ENCODE results near the gene FAS. TPM values are rescaled to one million over a fixed set of nuclear protein-coding genes. Genes with fewer than 3 reads are reported as not detected.

Gene FAS
- total RNA-seq, 2 experiments from 2014 or later = 23.8 to 28.2 TPM

DNA sequence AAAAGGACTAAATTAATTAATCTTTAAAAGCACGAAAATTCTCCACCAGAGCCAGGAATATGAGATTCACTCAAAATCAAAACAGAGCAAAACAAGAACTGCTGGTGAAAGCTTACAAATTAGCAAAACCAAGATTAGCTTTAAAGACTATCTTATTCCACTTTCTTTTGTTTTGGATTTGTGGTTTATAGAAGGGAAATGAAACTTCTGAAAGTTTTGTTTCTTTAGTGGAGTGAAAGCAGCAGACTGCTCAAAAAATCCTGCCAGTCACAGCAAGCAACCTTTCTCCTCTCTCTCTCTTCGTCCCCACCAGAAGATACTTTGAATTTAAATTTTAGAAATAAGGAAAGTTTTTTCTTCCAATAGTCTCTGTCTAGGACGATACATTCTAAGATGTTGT is 45.8 kb upstream of the FAS start:
- ChIA-PET CTCF (no interaction called here), POLR2A (interaction anchor here (1.2 kb wide), 1 partner anchor 263 kb away, joined by 3 read pairs; no protein-coding TSS in a partner anchor)
- intact Hi-C loops (cut with DNase I, micrococcal nuclease) = no loop called here
- H3K36me3 ChIP-seq (ENCODE audit: insufficient read depth, low read length) = peaks cover 7% of the 10 kb centered on the region
- Mint-ChIP-seq H3K9me3 (no peaks in the 10 kb centered on the region), H3K27ac (no peak overlapping the region), H3K27me3 (no peaks in the 10 kb centered on the region), H3K4me1 (ENCODE audit: low read depth) (no peaks in the 10 kb centered on the region), H3K36me3 (ENCODE audit: low read depth) (peaks cover 12% of the 10 kb centered on the region), H3K4me3 (no peak overlapping the region)
- H3K27me3 ChIP-seq (ENCODE audit: control insufficient read depth in 1 of 2, insufficient read depth in 2 of 2, low read length in 2 of 2) = no peaks in the 10 kb centered on the region
- H3K4me1 ChIP-seq (ENCODE audit: insufficient read depth, low read length) = no peaks in the 10 kb centered on the region
- no peak for DNase-seq
- H3K4me3 ChIP-seq (ENCODE audit: low read length) = no peak overlapping the region
- TF ChIP-seq, protein P1, sequence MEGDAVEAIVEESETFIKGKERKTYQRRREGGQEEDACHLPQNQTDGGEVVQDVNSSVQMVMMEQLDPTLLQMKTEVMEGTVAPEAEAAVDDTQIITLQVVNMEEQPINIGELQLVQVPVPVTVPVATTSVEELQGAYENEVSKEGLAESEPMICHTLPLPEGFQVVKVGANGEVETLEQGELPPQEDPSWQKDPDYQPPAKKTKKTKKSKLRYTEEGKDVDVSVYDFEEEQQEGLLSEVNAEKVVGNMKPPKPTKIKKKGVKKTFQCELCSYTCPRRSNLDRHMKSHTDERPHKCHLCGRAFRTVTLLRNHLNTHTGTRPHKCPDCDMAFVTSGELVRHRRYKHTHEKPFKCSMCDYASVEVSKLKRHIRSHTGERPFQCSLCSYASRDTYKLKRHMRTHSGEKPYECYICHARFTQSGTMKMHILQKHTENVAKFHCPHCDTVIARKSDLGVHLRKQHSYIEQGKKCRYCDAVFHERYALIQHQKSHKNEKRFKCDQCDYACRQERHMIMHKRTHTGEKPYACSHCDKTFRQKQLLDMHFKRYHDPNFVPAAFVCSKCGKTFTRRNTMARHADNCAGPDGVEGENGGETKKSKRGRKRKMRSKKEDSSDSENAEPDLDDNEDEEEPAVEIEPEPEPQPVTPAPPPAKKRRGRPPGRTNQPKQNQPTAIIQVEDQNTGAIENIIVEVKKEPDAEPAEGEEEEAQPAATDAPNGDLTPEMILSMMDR (IDR thresholded peaks at IDR 0.05) = no peak
- ATAC-seq (ENCODE audit: poor library complexity) = no peak
- H3K9me3 ChIP-seq (ENCODE audit: control insufficient read depth in 1 of 2, insufficient read depth in 1 of 2, low read length in 2 of 2) = no peaks in the 10 kb centered on the region
- no peak overlapping the region for H3K27ac ChIP-seq (ENCODE audit: low read depth in 1 of 2, low read length in 2 of 2)

GRCh38 chr10:88946200-88946599 is 44.4 kb upstream of the FAS start:
- H3K9me3 Mint-ChIP-seq = no peaks in the 10 kb centered on the region
- H3K27ac Mint-ChIP-seq = no peak overlapping the region
- no peaks in the 10 kb centered on the region for H3K9me3 ChIP-seq (ENCODE audit: control insufficient read depth in 1 of 2, insufficient read depth in 1 of 2, low read length in 2 of 2)
- H3K27me3 Mint-ChIP-seq = no peaks in the 10 kb centered on the region
- intact Hi-C loops (cut with DNase I, micrococcal nuclease) = no loop called here
- H3K27me3 ChIP-seq (ENCODE audit: control insufficient read depth in 1 of 2, insufficient read depth in 2 of 2, low read length in 2 of 2) = no peaks in the 10 kb centered on the region
- TF ChIP-seq, protein P1 (IDR thresholded peaks at IDR 0.05) = no peak
- H3K4me1 ChIP-seq (ENCODE audit: insufficient read depth, low read length) = no peaks in the 10 kb centered on the region
- no peak overlapping the region for H3K4me3 Mint-ChIP-seq
- peaks cover 2% of the 10 kb centered on the region for H3K36me3 ChIP-seq (ENCODE audit: insufficient read depth, low read length)
- DNase-seq (no peak), ATAC-seq (ENCODE audit: poor library complexity) (no peak)
- CTCF ChIA-PET = interaction anchor here (0.7 to 1.3 kb wide), 2 partner anchors 11 to 146 kb away, joined by 3 to 4 read pairs; no protein-coding TSS in a partner anchor
- H3K4me3 ChIP-seq (ENCODE audit: low read length) = no peak overlapping the region
- peaks cover 11% of the 10 kb centered on the region for H3K36me3 Mint-ChIP-seq (ENCODE audit: low read depth)
- POLR2A ChIA-PET = interaction anchor here (0.6 kb wide), 1 partner anchor 454 kb away, joined by 3 read pairs; no protein-coding TSS in a partner anchor
- H3K4me1 Mint-ChIP-seq (ENCODE audit: low read depth) = no peaks in the 10 kb centered on the region
- no peak overlapping the region for H3K27ac ChIP-seq (ENCODE audit: low read depth in 1 of 2, low read length in 2 of 2)

DNA sequence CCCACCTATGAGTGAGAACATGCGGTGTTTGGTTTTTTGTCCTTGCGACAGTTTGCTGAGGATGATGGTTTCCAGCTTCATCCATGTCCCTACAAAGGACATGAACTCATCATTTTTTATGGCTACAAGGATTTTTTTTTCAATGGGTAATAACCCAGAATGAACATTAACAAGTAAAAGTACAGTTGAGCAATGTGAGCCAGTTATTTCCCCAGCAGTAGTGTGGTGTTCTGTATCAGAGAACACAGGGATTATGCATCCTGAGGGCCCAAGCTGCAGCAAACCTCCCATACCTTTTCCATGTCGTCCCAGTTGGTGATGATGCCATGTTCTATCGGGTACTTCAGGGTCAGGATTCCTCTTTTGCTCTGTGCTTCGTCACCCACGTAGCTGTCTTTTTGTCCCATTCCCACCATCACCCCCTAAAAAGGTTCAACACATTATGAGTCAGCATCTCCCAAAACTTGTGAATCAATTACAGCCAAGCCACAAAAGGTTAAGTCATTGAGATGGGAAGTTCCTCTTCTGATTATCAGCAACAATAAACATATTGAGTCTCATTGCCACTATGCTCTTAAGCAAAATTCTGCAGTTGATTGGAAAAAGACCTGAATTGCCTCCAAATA is 43.5 kb upstream of the FAS start:
- Histone ChIP-seq H3K36me3 (ENCODE audit: insufficient read depth, low read length) (no peaks in the 10 kb centered on the region), H3K4me3 (ENCODE audit: low read length) (no peak overlapping the region), H3K9me3 (ENCODE audit: control insufficient read depth in 1 of 2, insufficient read depth in 1 of 2, low read length in 2 of 2) (no peaks in the 10 kb centered on the region), H3K4me1 (ENCODE audit: insufficient read depth, low read length) (no peaks in the 10 kb centered on the region), H3K27ac (ENCODE audit: low read depth in 1 of 2, low read length in 2 of 2) (no peak overlapping the region), H3K27me3 (ENCODE audit: control insufficient read depth in 1 of 2, insufficient read depth in 2 of 2, low read length in 2 of 2) (no peaks in the 10 kb centered on the region)
- DNase-seq (no peak), ATAC-seq (ENCODE audit: poor library complexity) (no peak)
- H3K27me3 Mint-ChIP-seq = no peaks in the 10 kb centered on the region
- no peaks in the 10 kb centered on the region for H3K4me1 Mint-ChIP-seq (ENCODE audit: low read depth)
- ChIA-PET CTCF (interaction anchor here (1.3 kb wide), 1 partner anchor 12 kb away, joined by 4 read pairs; no protein-coding TSS in a partner anchor), POLR2A (no interaction called here)
- H3K36me3 Mint-ChIP-seq (ENCODE audit: low read depth) = peaks cover 6% of the 10 kb centered on the region
- TF ChIP-seq, protein P1 (IDR thresholded peaks at IDR 0.05) = no peak
- no peak overlapping the region for H3K4me3 Mint-ChIP-seq
- intact Hi-C loops (cut with DNase I, micrococcal nuclease) = no loop called here
- no peak overlapping the region for H3K27ac Mint-ChIP-seq
- no peaks in the 10 kb centered on the region for H3K9me3 Mint-ChIP-seq
